H9 (cell line): ENCODE results near the gene PLEKHG7. TPM values are rescaled to one million over a fixed set of nuclear protein-coding genes. Genes with fewer than 3 reads are reported as not detected.

Experiments
- DNase-seq: peaks from one replicate; pipeline ENCODE4 v3.0.0-alpha.2; 2017
- H2AFZ ChIP-seq: one replicate; pipeline ENCODE4 v1.6.1; 2013; ENCODE audit warnings: mild to moderate bottlenecking, low read length, control low read depth, moderate library complexity
- H2AK5ac ChIP-seq: 2 replicates; pipeline ENCODE4 v1.6.1; 2013; ENCODE audit warnings: low read length, control low read depth, mixed read lengths; ENCODE audit not compliant: insufficient read length
- H2BK120ac ChIP-seq: one replicate; pipeline ENCODE4 v1.6.1; 2013; ENCODE audit warnings: low read depth, mild to moderate bottlenecking, low read length, control low read depth, inconsistent platforms; ENCODE audit not compliant: poor library complexity, severe bottlenecking
- H2BK12ac ChIP-seq: 2 replicates; pipeline ENCODE4 v1.6.1; 2013; ENCODE audit warnings: low read length, control low read depth, mixed read lengths, low read depth; ENCODE audit not compliant: insufficient read length
- H2BK15ac ChIP-seq: 2 replicates; pipeline ENCODE4 v1.6.1; 2013; ENCODE audit warnings: low read depth, low read length, control low read depth
- H2BK20ac ChIP-seq: one replicate; pipeline ENCODE4 v1.6.1; 2013; ENCODE audit warnings: low read depth, mild to moderate bottlenecking, low read length, control low read depth, inconsistent platforms; ENCODE audit not compliant: poor library complexity, severe bottlenecking
- H2BK5ac ChIP-seq: 2 replicates; pipeline ENCODE4 v1.6.1; 2013; ENCODE audit warnings: low read length, control low read depth, mixed read lengths; ENCODE audit not compliant: insufficient read length
- H3K14ac ChIP-seq: 2 replicates; pipeline ENCODE4 v1.6.1; 2013; ENCODE audit warnings: low read length, control low read depth; ENCODE audit not compliant: insufficient read depth
- H3K18ac ChIP-seq: 2 replicates; pipeline ENCODE4 v1.6.1; 2013; ENCODE audit warnings: low read depth, mild to moderate bottlenecking, mixed read lengths, low read length, control low read depth; ENCODE audit not compliant: insufficient read length
- H3K23ac ChIP-seq: 2 replicates; pipeline ENCODE4 v1.6.1; 2013; ENCODE audit warnings: low read length, control low read depth, mixed read lengths, low read depth; ENCODE audit not compliant: insufficient read length
- H3K23me2 ChIP-seq: 2 replicates; pipeline ENCODE4 v1.6.1; 2013; ENCODE audit warnings: low read depth, mild to moderate bottlenecking, mixed read lengths, low read length, control low read depth; ENCODE audit not compliant: insufficient read length, poor library complexity, severe bottlenecking
- H3K27ac ChIP-seq: 2 replicates; pipeline ENCODE4 v1.5.1; 2013; ENCODE audit warnings: low read length, control low read depth, mixed read lengths, low read depth; ENCODE audit not compliant: insufficient read length
- H3K27me3 ChIP-seq: 2 replicates; pipeline ENCODE4 v1.6.1; 2013; ENCODE audit warnings: low read length, control low read depth, inconsistent platforms; ENCODE audit not compliant: insufficient read depth
- H3K4ac ChIP-seq: 2 replicates; pipeline ENCODE4 v1.6.1; 2013; ENCODE audit warnings: low read depth, mild to moderate bottlenecking, control low read depth, inconsistent platforms, low read length, moderate library complexity
- H3K4me1 ChIP-seq: 2 replicates; pipeline ENCODE4 v1.6.1; 2013; ENCODE audit warnings: low read length, control low read depth, inconsistent platforms; ENCODE audit not compliant: insufficient read depth
- H3K4me2 ChIP-seq: 2 replicates; pipeline ENCODE4 v1.6.1; 2013; ENCODE audit warnings: low read length, control low read depth, mixed read lengths; ENCODE audit not compliant: insufficient read length, insufficient read depth
- H3K56ac ChIP-seq: 2 replicates; pipeline ENCODE4 v1.6.1; 2013; ENCODE audit warnings: low read depth, mild to moderate bottlenecking, mixed read lengths, low read length, control low read depth; ENCODE audit not compliant: insufficient read length
- H3K79me1 ChIP-seq: 2 replicates; pipeline ENCODE4 v1.6.1; 2013; ENCODE audit warnings: low read depth, mild to moderate bottlenecking, moderate library complexity, low read length, control low read depth, inconsistent platforms; ENCODE audit not compliant: insufficient read depth, poor library complexity, severe bottlenecking
- H3K79me2 ChIP-seq: 2 replicates; pipeline ENCODE4 v1.6.1; 2013; ENCODE audit warnings: low read length, control low read depth, inconsistent platforms; ENCODE audit not compliant: insufficient read depth
- H3K9ac ChIP-seq: 2 replicates; pipeline ENCODE4 v1.6.1; 2013; ENCODE audit warnings: low read length, control low read depth, mixed read lengths; ENCODE audit not compliant: insufficient read length; ENCODE audit errors: extremely low read depth
- H3K9me3 ChIP-seq: one replicate; pipeline ENCODE4 v1.6.1; 2013; ENCODE audit warnings: low read depth, low read length, inconsistent platforms; ENCODE audit not compliant: control insufficient read depth
- H3T11ph ChIP-seq: one replicate; pipeline ENCODE4 v1.6.1; 2013; ENCODE audit warnings: mild to moderate bottlenecking, low read length, control low read depth, inconsistent platforms
- H4K20me1 ChIP-seq: one replicate; pipeline ENCODE4 v1.6.1; 2013; ENCODE audit not compliant: control insufficient read depth, insufficient read length, insufficient read depth
- H4K5ac ChIP-seq: 2 replicates; pipeline ENCODE4 v1.6.1; 2013; ENCODE audit warnings: low read depth, mild to moderate bottlenecking, mixed read lengths, low read length, control low read depth; ENCODE audit not compliant: insufficient read length
- H4K8ac ChIP-seq: replicated peaks from 2 replicates; pipeline ENCODE4 v1.6.1; 2013; ENCODE audit warnings: low read length, control low read depth, mixed read lengths, low read depth; ENCODE audit not compliant: insufficient read length
- H4K91ac ChIP-seq: 2 replicates; pipeline ENCODE4 v1.6.1; 2013; ENCODE audit warnings: low read depth, mild to moderate bottlenecking, moderate library complexity, mixed read lengths, low read length, control low read depth; ENCODE audit not compliant: insufficient read length
- H3K27ac Mint-ChIP-seq, 3 experiments: 2 replicates in 2 of 3; 3 replicates in 1 of 3; pipeline ENCODE4 v1.8.0; 2020 to 2021; ENCODE audit warnings: mixed read lengths in 3 of 3, mild to moderate bottlenecking in 1 of 3, moderate library complexity in 1 of 3
- H3K27me3 Mint-ChIP-seq: 2 replicates; pipeline ENCODE4 v1.8.0; 2021; ENCODE audit warnings: low read depth, mild to moderate bottlenecking, moderate library complexity, mixed read lengths
- H3K36me3 Mint-ChIP-seq, 3 experiments: 2 replicates in 2 of 3; 3 replicates in 1 of 3; pipeline ENCODE4 v1.8.0; 2020 to 2021; ENCODE audit warnings: low read depth in 3 of 3, mixed read lengths in 3 of 3; ENCODE audit not compliant: insufficient read depth in 1 of 3
- H3K4me1 Mint-ChIP-seq, 2 experiments: 2 replicates each; pipeline ENCODE4 v1.8.0; 2020; ENCODE audit warnings: mixed read lengths in 2 of 2
- H3K4me3 Mint-ChIP-seq, 2 experiments: 2 replicates in 1 of 2; 3 replicates in 1 of 2; pipeline ENCODE4 v1.8.0; 2020 to 2021; ENCODE audit warnings: mild to moderate bottlenecking in 2 of 2, mixed read lengths in 2 of 2, moderate library complexity in 1 of 2
- H3K9me3 Mint-ChIP-seq, 2 experiments: 2 replicates in 1 of 2; 3 replicates in 1 of 2; pipeline ENCODE4 v1.8.0; 2020; ENCODE audit warnings: mild to moderate bottlenecking in 2 of 2, mixed read lengths in 2 of 2, moderate library complexity in 1 of 2
- WGBS: extraction: QIAGEN DNeasy Blood & Tissue Kit; methylation state at CpG from one replicate; pipeline ENCODE4 v1.1.7; 2013; ENCODE audit warnings: missing lambda C conversion rate, low lambda C conversion rate, mixed read lengths; ENCODE audit not compliant: insufficient read length; ENCODE audit errors: extremely low coverage; 5-methylcytosine and 5-hydroxymethylcytosine counted together
- total RNA-seq: library from RNA; stranded (reverse); gene quantifications from 2 replicates; pipeline ENCODE4 v1.2.1, GENCODE V29; 2021
- TF ChIP-seq, protein P1 (sequence below): fragments of 200-600 bp; sonication (generic); conservative IDR thresholded peaks from 3 replicates; pipeline ENCODE4 v1.8.0; 2021; ENCODE audit warnings: antibody characterized with exemption, mild to moderate bottlenecking

The PLEKHG7 gene
- total RNA-seq, 1 experiment from 2014 or later = not detected

DNA sequence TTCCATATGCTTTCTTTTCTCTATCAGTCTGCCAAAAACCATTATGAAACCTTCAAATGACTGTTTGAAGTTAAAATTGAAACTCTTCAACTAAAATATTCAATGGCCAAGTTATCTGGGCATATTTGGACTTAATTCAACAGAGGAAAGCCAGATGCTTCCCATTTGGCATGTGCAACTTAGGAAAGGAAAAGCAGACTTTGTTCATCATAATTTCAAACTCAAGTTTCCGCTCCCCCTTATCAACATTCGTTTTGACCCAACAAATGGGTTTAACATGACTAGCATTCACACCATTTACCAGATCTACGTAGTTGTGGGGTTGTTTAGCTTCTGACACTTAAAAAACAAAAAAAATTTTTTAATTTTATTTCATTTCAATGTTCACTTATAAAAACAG, 75.7 kb downstream of the PLEKHG7 start:
- Histone ChIP-seq H2BK5ac (no peak overlapping the region), H3K27ac (no peak overlapping the region), H3K27me3 (no peaks in the 10 kb centered on the region), H3K23me2 (no peaks in the 10 kb centered on the region), H3K79me1 (no peaks in the 10 kb centered on the region), H4K20me1 (no peaks in the 10 kb centered on the region), H2AK5ac (no peak overlapping the region), H3K4me1 (no peaks in the 10 kb centered on the region), H2BK12ac (no peak overlapping the region), H3K9ac (no peak overlapping the region), H4K8ac (no peak overlapping the region), H3K56ac (no peak overlapping the region), H3K4me2 (no peak overlapping the region), H3K4ac (no peak overlapping the region), H3K79me2 (no peaks in the 10 kb centered on the region), H3K9me3 (no peaks in the 10 kb centered on the region), H3K14ac (no peak overlapping the region), H4K91ac (no peak overlapping the region), H3K23ac (no peak overlapping the region), H3K18ac (no peak overlapping the region), H3T11ph (no peak overlapping the region), H2AFZ (no peak overlapping the region), H2BK120ac (no peak overlapping the region), H4K5ac (no peak overlapping the region), H2BK15ac (no peak overlapping the region), H2BK20ac (no peak overlapping the region)
- H3K27me3 Mint-ChIP-seq = no peaks in the 10 kb centered on the region
- H3K4me1 Mint-ChIP-seq = peaks cover 8 to 11% of the 10 kb centered on the region in 2 experiments
- DNase-seq = no peak
- no peak overlapping the region for H3K27ac Mint-ChIP-seq
- no CpG with 5 or more reads among the region's 3 CpGs for WGBS
- H3K9me3 Mint-ChIP-seq = no peaks in the 10 kb centered on the region
- TF ChIP-seq, protein P1, sequence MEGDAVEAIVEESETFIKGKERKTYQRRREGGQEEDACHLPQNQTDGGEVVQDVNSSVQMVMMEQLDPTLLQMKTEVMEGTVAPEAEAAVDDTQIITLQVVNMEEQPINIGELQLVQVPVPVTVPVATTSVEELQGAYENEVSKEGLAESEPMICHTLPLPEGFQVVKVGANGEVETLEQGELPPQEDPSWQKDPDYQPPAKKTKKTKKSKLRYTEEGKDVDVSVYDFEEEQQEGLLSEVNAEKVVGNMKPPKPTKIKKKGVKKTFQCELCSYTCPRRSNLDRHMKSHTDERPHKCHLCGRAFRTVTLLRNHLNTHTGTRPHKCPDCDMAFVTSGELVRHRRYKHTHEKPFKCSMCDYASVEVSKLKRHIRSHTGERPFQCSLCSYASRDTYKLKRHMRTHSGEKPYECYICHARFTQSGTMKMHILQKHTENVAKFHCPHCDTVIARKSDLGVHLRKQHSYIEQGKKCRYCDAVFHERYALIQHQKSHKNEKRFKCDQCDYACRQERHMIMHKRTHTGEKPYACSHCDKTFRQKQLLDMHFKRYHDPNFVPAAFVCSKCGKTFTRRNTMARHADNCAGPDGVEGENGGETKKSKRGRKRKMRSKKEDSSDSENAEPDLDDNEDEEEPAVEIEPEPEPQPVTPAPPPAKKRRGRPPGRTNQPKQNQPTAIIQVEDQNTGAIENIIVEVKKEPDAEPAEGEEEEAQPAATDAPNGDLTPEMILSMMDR = no peak
- H3K4me3 Mint-ChIP-seq = no peak overlapping the region
- peaks cover 0 to 10% (median 8%) of the 10 kb centered on the region in 3 experiments; a peak in 3 of 7 replicates for H3K36me3 Mint-ChIP-seq
